Measurements from ENCODE around the gene MRPS12. TPM values are rescaled to one million over a fixed set of nuclear protein-coding genes. Genes with fewer than 3 reads are reported as not detected.

The MRPS12 gene
- total and polyA plus RNA-seq, 2 of the 13 experiments (the other 11 are each of a cell fraction or from before 2014, with no cell fraction given): 27.5 to 54.8 TPM

- TF ChIP-seq HNRNPH1 (optimal IDR thresholded peaks at IDR 0.05; ENCODE audit: low read depth, low read length) (no peak), RBFOX2 (IDR thresholded peaks at IDR 0.05; ENCODE audit: low read depth, low read length) (peak; percentile 85), ZNF652 (CRISPR knock-in tag; IDR thresholded peaks at IDR 0.05; ENCODE audit: borderline replicate concordance, low read depth) (no peak), ZNF337 (CRISPR knock-in tag; IDR thresholded peaks at IDR 0.05; ENCODE audit: borderline replicate concordance, low read depth) (no peak), KDM4B (CRISPR knock-in tag; IDR thresholded peaks at IDR 0.05) (0 out of 2 replicates have a peak, but pooled peaks have one; percentile 8), ZSCAN30 (CRISPR knock-in tag; IDR thresholded peaks at IDR 0.05) (no peak), ZNF34 (CRISPR knock-in tag; IDR thresholded peaks at IDR 0.05; ENCODE audit: borderline replicate concordance) (0 out of 2 replicates have a peak, but pooled peaks have one; percentile 10), YY1 (IDR thresholded peaks at IDR 0.05; ENCODE audit: insufficient read depth, insufficient replicate concordance, low read depth, low read length) (peak; percentile 99), ZFP82 (CRISPR knock-in tag; IDR thresholded peaks at IDR 0.05; ENCODE audit: borderline replicate concordance) (peak; percentile 19; the same call in 1 of the 2 replicates), ZKSCAN1 (IDR thresholded peaks at IDR 0.05; ENCODE audit: low read length) (no peak), ZNF367 (CRISPR knock-in tag; IDR thresholded peaks at IDR 0.05; ENCODE audit: borderline replicate concordance) (0 out of 2 replicates have a peak, but pooled peaks have one; percentile 20), ATF7 (IDR thresholded peaks at IDR 0.05) (no peak), ATF7 (CRISPR knock-in tag; IDR thresholded peaks at IDR 0.05) (peak; percentile 79; the same call in 1 of the 2 replicates), NONO (IDR thresholded peaks at IDR 0.05) (no peak), NONO (CRISPR knock-in tag; conservative IDR thresholded peaks at IDR 0.05) (peak; percentile 94), ZNF234 (CRISPR knock-in tag; conservative IDR thresholded peaks at IDR 0.05) (no peak), CCDC6 (CRISPR knock-in tag; IDR thresholded peaks at IDR 0.05) (no peak), ZHX1 (CRISPR knock-in tag; IDR thresholded peaks at IDR 0.05; ENCODE audit: low read depth) (peak; percentile 91), KAT2B (IDR thresholded peaks at IDR 0.05; ENCODE audit: borderline replicate concordance, low read depth, low read length) (no peak), AFF4 (CRISPR knock-in tag; IDR thresholded peaks at IDR 0.05) (no peak), KLF16 (CRISPR knock-in tag; IDR thresholded peaks at IDR 0.05) (peak in 1 of 2 experiments; percentile 73; a peak in 1 of 4 replicates), EZH2 (conservative IDR thresholded peaks at IDR 0.05; ENCODE audit: low read depth, low read length) (no peak), HOXA5 (CRISPR knock-in tag; IDR thresholded peaks at IDR 0.05) (peak; percentile 38; the same call in 1 of the 2 replicates)
- TF ChIP-seq, protein P1, sequence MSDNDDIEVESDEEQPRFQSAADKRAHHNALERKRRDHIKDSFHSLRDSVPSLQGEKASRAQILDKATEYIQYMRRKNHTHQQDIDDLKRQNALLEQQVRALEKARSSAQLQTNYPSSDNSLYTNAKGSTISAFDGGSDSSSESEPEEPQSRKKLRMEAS (IDR thresholded peaks at IDR 0.05): peak; percentile 64
Observed at GRCh38 chr19:38899447-38900201, 31.1 kb upstream of the MRPS12 start, which contains the start of the genes NFKBIB and SIRT2 (continued).
